ENCODE data around the gene ITLN1. TPM values are rescaled to one million over a fixed set of nuclear protein-coding genes. Genes with fewer than 3 reads are reported as not detected.

Gene ITLN1
- total RNA-seq, 1 experiment from 2014 or later: not detected

Other genes starting within 250 kb of the ITLN1 start
- not detected in 2 replicates for gene SLAMF1, start 238.1 kb downstream of the ITLN1 start, total RNA-seq (2022)
- not detected in 2 replicates for gene CD48, start 173.4 kb downstream of the ITLN1 start, total RNA-seq (2022)
- 8.6 and 26.3 TPM in 2 replicates for gene SLAMF7, start 145.9 kb downstream of the ITLN1 start, total RNA-seq (2022)
- gene LY9, start 89.0 kb downstream of the ITLN1 start, total RNA-seq (2022): not detected in 2 replicates
- gene CD244, start 22.3 kb downstream of the ITLN1 start, total RNA-seq (2022): not detected in 2 replicates
- 0.27 TPM in 1 of 2 replicates, not detected in the other for gene ITLN2, start 69.6 kb upstream of the ITLN1 start, total RNA-seq (2022)
- 73.6 and 76.8 TPM in 2 replicates for gene F11R, start 136.0 kb upstream of the ITLN1 start, total RNA-seq (2022)
- 35.2 and 48.0 TPM in 2 replicates for gene TSTD1, start 153.8 kb upstream of the ITLN1 start, total RNA-seq (2022)
- gene USF1, start 160.8 kb upstream of the ITLN1 start, total RNA-seq (2022): 48.8 and 52.8 TPM in 2 replicates
- 0.34 and 0.58 TPM in 2 replicates for gene ARHGAP30, start 184.7 kb upstream of the ITLN1 start, total RNA-seq (2022)
- 7.0 and 11.2 TPM in 2 replicates for gene NECTIN4, start 204.4 kb upstream of the ITLN1 start, total RNA-seq (2022)
- gene KLHDC9, start 213.2 kb upstream of the ITLN1 start, total RNA-seq (2022): not detected in 2 replicates
- 514 and 683 TPM in 2 replicates for gene PFDN2, start 232.9 kb upstream of the ITLN1 start, total RNA-seq (2022)
- gene NIT1, start 232.9 kb upstream of the ITLN1 start, total RNA-seq (2022): 73.4 and 75.4 TPM in 2 replicates
- 63.1 and 73.6 TPM in 2 replicates for gene DEDD, start 247.5 kb upstream of the ITLN1 start, total RNA-seq (2022)

Measured in MCF 10A (cell line).